Measurements from ENCODE around the gene NABP2.

DNA sequence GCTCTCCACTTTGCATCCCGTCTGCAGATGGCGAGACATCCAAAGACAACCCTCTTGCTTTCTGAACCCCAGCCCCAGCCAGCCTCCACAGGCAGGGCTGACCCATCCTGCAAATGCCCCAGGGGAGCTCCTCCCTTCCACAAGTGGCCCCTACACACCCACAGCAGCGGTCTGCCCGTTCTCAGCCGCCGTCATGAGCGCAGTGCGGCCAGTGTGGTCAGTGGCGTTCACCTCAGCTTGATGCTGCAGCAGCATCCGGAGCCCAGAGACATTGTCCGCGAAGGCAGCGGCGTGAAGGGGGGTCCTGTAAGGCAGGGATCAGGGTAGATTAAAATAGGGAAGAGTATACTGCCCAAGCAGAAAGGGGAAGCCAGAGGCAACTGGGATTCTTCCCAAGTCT is 20.4 kb downstream of the NABP2 start:
- TF ChIP-seq, protein P1, sequence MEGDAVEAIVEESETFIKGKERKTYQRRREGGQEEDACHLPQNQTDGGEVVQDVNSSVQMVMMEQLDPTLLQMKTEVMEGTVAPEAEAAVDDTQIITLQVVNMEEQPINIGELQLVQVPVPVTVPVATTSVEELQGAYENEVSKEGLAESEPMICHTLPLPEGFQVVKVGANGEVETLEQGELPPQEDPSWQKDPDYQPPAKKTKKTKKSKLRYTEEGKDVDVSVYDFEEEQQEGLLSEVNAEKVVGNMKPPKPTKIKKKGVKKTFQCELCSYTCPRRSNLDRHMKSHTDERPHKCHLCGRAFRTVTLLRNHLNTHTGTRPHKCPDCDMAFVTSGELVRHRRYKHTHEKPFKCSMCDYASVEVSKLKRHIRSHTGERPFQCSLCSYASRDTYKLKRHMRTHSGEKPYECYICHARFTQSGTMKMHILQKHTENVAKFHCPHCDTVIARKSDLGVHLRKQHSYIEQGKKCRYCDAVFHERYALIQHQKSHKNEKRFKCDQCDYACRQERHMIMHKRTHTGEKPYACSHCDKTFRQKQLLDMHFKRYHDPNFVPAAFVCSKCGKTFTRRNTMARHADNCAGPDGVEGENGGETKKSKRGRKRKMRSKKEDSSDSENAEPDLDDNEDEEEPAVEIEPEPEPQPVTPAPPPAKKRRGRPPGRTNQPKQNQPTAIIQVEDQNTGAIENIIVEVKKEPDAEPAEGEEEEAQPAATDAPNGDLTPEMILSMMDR (IDR thresholded peaks at IDR 0.05 in 4 of 5, conservative IDR thresholded peaks at IDR 0.05 in 1 of 5), result no peak
- no peak for TF ChIP-seq POLR2A (IDR thresholded peaks at IDR 0.05)

Measured in gastrocnemius medialis (tissue), 4 donors.